GM18498 (cell line): ENCODE data around the gene ELL3.
"Not testable (repeated sequence)": the region's sequence is repeated elsewhere in the genome, so short reads cannot be mapped to it uniquely, and the experiment has no call there.

ENCODE experiments used
- ATAC-seq: cut with Tn5 transposase; IDR thresholded peaks from one replicate; pipeline ENCODE4 v1.9.1; 2021; ENCODE audit warnings: mild to moderate bottlenecking, moderate library complexity; ENCODE audit not compliant: unreplicated experiment

Gene ELL3

DNA sequence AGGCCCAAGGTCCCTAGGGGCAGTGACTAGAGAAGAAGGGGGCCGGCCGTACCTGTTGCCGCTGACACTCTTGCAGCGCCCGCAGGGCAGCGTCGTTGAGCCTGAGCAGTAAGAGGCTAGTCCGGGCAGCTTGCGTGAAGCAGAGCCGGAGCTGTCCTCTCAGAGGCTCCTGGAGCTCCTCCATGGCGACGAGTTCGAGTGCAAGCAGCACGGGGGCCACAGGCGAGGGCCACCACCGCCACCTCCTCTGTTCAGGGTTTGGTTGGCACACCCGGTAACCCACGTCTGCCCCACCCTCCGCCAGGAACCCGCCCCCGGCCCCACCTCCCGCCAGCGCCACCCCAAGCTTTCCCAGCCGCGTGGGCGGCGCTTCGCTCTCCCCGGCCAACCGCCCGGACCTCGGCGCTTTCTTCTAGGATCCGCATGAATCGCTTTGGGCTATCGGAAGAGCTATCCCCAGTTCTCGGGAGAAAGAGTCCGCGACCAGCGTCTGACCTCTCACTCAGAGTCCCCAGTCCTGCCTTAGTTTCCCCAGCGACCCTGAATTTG, at the start of gene ELL3:
Gene ELL3 (minus strand): TSS at position 249 of the 549 bp plus-strand sequence. CDS start 65 bp downstream, at position 184.
- peak; percentile 52 for ATAC-seq

DNA sequence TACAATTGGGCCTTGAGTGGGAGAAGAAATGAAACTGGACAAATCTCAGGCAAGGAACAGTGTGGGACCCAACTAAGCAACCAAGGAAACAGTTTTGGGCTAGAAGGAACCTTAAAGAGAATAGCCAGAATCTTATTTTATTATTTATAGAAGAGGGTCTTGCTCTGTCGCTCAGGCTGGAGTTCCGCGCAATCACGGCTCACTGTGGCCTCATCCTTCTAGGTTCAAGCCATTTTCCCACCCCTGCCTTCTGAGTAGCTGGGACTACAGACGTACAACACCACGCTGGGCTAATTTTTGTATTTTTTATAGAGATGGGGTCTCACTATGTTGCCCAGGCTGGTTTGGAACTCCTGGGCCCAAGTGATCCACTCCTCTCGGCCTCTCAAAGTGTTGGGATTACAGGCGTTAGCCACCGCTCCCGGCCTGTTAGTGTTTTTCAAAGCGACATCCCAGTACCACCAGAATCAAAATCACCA, 49.3 kb upstream of the ELL3 start:
- no peak for ATAC-seq

DNA sequence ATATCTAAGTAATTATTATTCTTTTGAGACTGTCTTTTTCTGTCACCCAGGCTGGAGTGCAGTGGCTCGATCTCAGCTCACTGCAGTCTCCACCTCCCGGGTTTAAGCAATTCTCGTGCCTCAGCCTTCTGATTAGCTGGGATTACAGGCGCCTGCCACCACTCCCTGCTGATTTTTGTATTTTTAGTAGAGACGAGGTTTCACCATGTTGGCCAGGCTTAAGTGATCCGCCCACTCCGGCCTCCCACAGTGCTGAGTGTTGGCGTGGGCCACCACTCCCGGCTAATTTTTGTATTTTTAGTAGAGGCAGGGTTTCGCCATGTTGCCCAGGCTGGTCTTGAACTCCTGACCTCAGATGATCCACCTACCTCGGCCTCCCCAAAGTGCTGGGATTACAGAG, 48.5 kb upstream of the ELL3 start:
- ATAC-seq = not testable (repeated sequence)

GRCh38 chr15:43824302-43825246, 47.8 kb upstream of the ELL3 start, which contains the start of gene MFAP1:
Gene MFAP1, minus strand, starts transcription at chr15:43824690. Its CDS starts 121 bp downstream, at chr15:43824569.
- ATAC-seq = peak; percentile 76

GRCh38 chr15:43821505-43821904, 44.7 kb upstream of the ELL3 start:
- no peak for ATAC-seq

- not testable (repeated sequence) for ATAC-seq
Observed at GRCh38 chr15:43815064-43815463, 38.3 kb upstream of the ELL3 start.

DNA sequence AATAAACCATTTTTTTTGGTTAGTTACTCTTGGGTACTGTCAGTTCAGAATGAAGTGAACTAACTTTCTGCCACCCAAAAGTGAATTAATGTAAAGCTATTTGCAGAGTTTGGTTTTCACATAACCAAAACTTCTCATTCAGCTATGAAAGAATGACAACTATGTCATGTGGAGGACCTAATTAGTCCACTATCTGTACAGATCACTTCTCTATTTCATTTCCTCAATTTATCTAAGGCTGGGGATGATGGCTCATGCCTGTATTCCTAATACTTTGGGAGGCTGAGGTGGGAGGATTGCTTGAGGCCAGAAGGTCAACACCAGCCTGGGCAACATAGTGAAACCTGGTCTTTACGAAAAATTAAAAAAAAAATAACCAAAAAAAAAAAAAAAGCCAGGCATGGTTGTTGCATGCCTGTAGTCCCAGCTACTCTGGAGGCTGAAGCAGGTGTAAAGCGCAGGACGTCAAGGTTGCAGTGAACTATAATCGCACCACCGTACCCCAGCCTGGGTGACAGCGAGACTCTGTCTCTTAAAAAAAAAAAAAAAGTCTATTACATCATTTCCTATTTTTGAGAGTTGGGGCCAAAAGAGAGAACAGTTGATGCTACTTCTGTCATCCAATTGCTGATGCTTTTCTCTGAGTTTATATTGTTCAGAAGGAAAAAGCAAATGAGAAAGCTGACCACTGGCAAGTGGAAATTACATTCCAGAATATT, 32.4 kb upstream of the ELL3 start:
- peak; percentile 65 for ATAC-seq

GRCh38 chr15:43808435-43808950, 31.7 kb upstream of the ELL3 start:
- ATAC-seq = no peak

DNA sequence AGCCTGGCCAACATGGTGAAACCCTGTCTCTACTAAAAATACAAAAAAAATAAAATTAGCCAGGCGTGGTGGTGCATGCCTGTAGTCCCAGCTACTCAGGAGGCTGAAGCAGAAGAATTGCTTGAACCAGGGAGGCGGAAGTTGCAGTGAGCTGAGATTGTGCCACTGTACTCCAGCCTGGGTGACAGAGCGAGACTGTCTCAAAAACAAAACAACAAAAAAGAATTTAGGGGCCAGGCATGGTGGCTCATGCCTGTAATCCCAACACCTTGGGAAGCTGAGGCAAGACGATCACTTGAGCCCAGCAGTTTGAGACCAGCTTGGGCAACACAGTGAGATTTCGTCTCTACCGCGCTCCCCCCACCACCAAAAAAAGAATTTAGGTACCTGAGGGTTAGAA, 25.9 kb upstream of the ELL3 start:
- ATAC-seq = not testable (repeated sequence)

GRCh38 chr15:43800286-43801141, 23.7 kb upstream of the ELL3 start, which contains the start of gene HYPK:
Gene HYPK, plus strand, starts transcription at chr15:43800599. Its CDS starts 24 bp downstream, at chr15:43800623.
- ATAC-seq = peak; percentile 87

GRCh38 chr15:43799945-43800285, 23.1 kb upstream of the ELL3 start, which contains the start of gene SERINC4:
Gene SERINC4, minus strand, starts transcription at chr15:43800220. Its CDS starts 234 bp downstream, at chr15:43799986.
- ATAC-seq = peak; percentile 7

- no peak for ATAC-seq
Observed at GRCh38 chr15:43799209-43799944, 22.6 kb upstream of the ELL3 start.

DNA sequence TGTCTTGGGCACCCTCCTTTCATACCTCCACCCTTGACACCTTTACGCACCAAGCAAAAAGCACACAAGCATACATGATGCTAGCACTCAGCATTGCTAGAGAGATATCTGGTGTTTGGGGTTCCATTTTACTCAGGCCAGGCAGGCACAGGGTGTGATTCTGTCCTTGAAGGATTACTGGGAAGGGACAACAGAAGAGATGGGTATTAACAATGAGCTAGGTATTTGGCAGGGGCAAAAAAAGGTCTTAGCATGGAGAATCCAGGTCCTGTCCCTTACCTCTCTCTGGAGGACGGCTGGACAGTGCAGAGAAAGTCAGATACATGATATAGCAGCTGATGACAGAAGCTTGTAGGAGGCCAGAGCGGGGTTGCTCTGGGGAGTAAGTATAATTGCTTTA, 19.8 kb upstream of the ELL3 start:
- ATAC-seq = no peak

DNA sequence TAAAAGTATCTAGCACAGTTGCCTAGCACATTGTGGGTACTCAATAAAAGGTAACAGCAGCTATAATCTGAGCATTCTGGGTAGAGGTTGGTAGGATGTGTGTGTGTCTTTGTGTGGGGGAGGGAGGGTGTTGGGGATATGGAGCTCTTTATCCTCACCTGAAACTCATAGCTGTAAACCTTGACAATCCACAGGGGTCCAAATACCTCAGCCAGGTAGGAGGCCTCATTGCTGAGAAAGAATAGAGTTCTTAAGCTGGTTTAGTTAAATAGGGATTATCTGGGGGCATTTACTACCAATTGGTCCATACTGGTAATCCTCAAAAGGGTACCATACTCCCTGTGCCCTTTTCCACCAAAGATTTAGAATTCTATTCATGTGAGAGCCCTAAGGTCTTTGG, 19.2 kb upstream of the ELL3 start:
- ATAC-seq = no peak

GRCh38 chr15:43795197-43795596, 18.4 kb upstream of the ELL3 start:
- no peak for ATAC-seq

GRCh38 chr15:43794269-43795037, 17.7 kb upstream of the ELL3 start:
- no peak for ATAC-seq

DNA sequence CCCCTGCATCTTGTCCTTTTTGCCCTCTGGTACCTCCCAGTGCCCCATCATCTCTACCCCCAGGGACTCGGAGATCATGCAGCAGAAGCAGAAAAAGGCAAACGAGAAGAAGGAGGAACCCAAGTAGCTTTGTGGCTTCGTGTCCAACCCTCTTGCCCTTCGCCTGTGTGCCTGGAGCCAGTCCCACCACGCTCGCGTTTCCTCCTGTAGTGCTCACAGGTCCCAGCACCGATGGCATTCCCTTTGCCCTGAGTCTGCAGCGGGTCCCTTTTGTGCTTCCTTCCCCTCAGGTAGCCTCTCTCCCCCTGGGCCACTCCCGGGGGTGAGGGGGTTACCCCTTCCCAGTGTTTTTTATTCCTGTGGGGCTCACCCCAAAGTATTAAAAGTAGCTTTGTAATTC, 16.9 kb upstream of the ELL3 start:
- no peak for ATAC-seq

DNA sequence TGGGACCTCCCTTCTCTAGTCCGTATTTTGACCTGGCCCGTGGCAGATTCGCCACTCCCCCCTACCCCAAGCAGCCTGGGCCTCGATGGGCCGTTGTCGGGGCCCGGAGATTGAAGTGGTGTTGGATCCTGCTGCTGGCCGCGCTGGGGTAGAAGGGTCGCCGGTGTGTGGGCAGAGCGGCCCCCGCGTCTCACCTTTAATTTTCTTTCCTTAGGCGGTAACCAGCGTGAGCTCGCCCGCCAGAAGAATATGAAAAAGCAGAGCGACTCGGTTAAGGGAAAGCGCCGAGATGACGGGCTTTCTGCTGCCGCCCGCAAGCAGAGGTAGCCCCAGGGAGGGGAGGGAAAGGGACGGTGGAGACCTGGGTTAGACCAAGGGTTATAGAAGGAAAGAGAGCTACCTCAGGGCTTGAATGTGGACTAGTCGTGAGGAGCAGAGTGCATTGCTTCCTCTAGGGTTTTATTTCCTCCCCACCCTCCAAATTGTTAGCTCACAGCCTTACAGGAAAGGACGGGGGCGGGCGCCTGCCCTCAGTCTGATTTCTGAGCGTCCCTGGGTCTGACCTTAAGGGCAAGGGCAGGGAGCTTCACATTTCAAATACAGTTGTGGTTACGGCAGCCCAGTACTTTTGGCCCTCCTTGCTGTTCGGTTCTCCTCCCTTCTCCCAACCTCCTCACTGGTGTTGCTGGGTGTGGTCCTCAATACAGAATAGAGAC, 16.2 kb upstream of the ELL3 start:
- no peak for ATAC-seq
